ENCODE data around the gene OPCML.

OPCML gene

GRCh38 chr11:132463295-132464002 lies 1068.9 kb downstream of the OPCML start:
- H3K9ac ChIP-seq (ENCODE audit: low read length), result no peak overlapping the region
- no peaks in the 10 kb centered on the region for H3K9me3 ChIP-seq (ENCODE audit: insufficient read depth, low read length)
- no peaks in the 10 kb centered on the region for H3K36me3 ChIP-seq (ENCODE audit: low read length)
- no peak overlapping the region for H3K4me3 ChIP-seq (ENCODE audit: insufficient read depth, low read length, poor library complexity, severe bottlenecking)
- no peak overlapping the region for H3K27ac ChIP-seq (ENCODE audit: low read depth, low read length)
- H3K79me2 ChIP-seq (ENCODE audit: insufficient read depth, low read length), result no peaks in the 10 kb centered on the region
- H4K20me1 ChIP-seq (ENCODE audit: low read depth, low read length), result no peaks in the 10 kb centered on the region
- H3K4me2 ChIP-seq (ENCODE audit: low read depth, low read length, poor library complexity, severe bottlenecking), result no peak overlapping the region
- no peak overlapping the region for H2AFZ ChIP-seq (ENCODE audit: low read depth, low read length, severe bottlenecking)
- no peaks in the 10 kb centered on the region for H3F3A ChIP-seq (ENCODE audit: insufficient read depth)
- no peaks in the 10 kb centered on the region for H3K27me3 ChIP-seq (ENCODE audit: low read length)
- TF ChIP-seq EZH2phosphoT487 (conservative IDR thresholded peaks at IDR 0.05; ENCODE audit: low read length) (no peak), CTCF (IDR thresholded peaks at IDR 0.05; ENCODE audit: insufficient read depth, low read length, poor library complexity, severe bottlenecking) (no peak)
- H3K9me2 ChIP-seq (replicated peaks; ENCODE audit: insufficient read depth, low read length), result no peaks in the 10 kb centered on the region

- Histone ChIP-seq H3K9ac (ENCODE audit: low read length) (no peak overlapping the region), H3K27ac (ENCODE audit: low read depth, low read length) (no peak overlapping the region), H3K36me3 (ENCODE audit: low read length) (no peaks in the 10 kb centered on the region), H3F3A (ENCODE audit: insufficient read depth) (no peaks in the 10 kb centered on the region), H2AFZ (ENCODE audit: low read depth, low read length, severe bottlenecking) (no peak overlapping the region), H3K9me2 (replicated peaks; ENCODE audit: insufficient read depth, low read length) (no peaks in the 10 kb centered on the region), H3K4me3 (ENCODE audit: insufficient read depth, low read length, poor library complexity, severe bottlenecking) (no peak overlapping the region), H3K4me2 (ENCODE audit: low read depth, low read length, poor library complexity, severe bottlenecking) (no peak overlapping the region), H3K27me3 (ENCODE audit: low read length) (no peaks in the 10 kb centered on the region), H4K20me1 (ENCODE audit: low read depth, low read length) (no peaks in the 10 kb centered on the region), H3K79me2 (ENCODE audit: insufficient read depth, low read length) (no peaks in the 10 kb centered on the region), H3K9me3 (ENCODE audit: insufficient read depth, low read length) (no peaks in the 10 kb centered on the region)
- TF ChIP-seq CTCF (IDR thresholded peaks at IDR 0.05; ENCODE audit: insufficient read depth, low read length, poor library complexity, severe bottlenecking), result no peak
- no peak for TF ChIP-seq EZH2phosphoT487 (conservative IDR thresholded peaks at IDR 0.05; ENCODE audit: low read length)
Measured at GRCh38 chr11:132459736-132460135, 1072.6 kb downstream of the OPCML start.

- Histone ChIP-seq H3K36me3 (ENCODE audit: low read length) (no peaks in the 10 kb centered on the region), H4K20me1 (ENCODE audit: low read depth, low read length) (no peaks in the 10 kb centered on the region), H3K79me2 (ENCODE audit: insufficient read depth, low read length) (no peaks in the 10 kb centered on the region), H3K9ac (ENCODE audit: low read length) (no peak overlapping the region), H3K9me2 (replicated peaks; ENCODE audit: insufficient read depth, low read length) (no peaks in the 10 kb centered on the region), H3K27ac (ENCODE audit: low read depth, low read length) (no peak overlapping the region), H3K4me2 (ENCODE audit: low read depth, low read length, poor library complexity, severe bottlenecking) (no peak overlapping the region), H3K9me3 (ENCODE audit: insufficient read depth, low read length) (no peaks in the 10 kb centered on the region), H2AFZ (ENCODE audit: low read depth, low read length, severe bottlenecking) (no peak overlapping the region), H3K4me3 (ENCODE audit: insufficient read depth, low read length, poor library complexity, severe bottlenecking) (no peak overlapping the region), H3F3A (ENCODE audit: insufficient read depth) (no peaks in the 10 kb centered on the region), H3K27me3 (ENCODE audit: low read length) (no peaks in the 10 kb centered on the region)
- TF ChIP-seq EZH2phosphoT487 (conservative IDR thresholded peaks at IDR 0.05; ENCODE audit: low read length) (no peak), CTCF (IDR thresholded peaks at IDR 0.05; ENCODE audit: insufficient read depth, low read length, poor library complexity, severe bottlenecking) (no peak)
Measured at GRCh38 chr11:132457445-132457844, 1074.9 kb downstream of the OPCML start.
